HepG2 (cell line): ENCODE measurements around the gene CRLF1. TPM values are rescaled to one million over a fixed set of nuclear protein-coding genes. Genes with fewer than 3 reads are reported as not detected.

Source experiments
- BORCS8-MEF2B ChIP-seq: sonication (generic); formaldehyde crosslinking; IDR thresholded peaks from 2 replicates; pipeline ENCODE4 v1.8.0; 2022; ENCODE audit warnings: mild to moderate bottlenecking, missing genetic modification reagents
- FOXA1 ChIP-seq, 2 experiments: fragments of 450-650 bp in 1 of 2; sonication (generic) in 1 of 2; formaldehyde crosslinking in 1 of 2; IDR thresholded peaks; 2 replicates each; pipeline versions ENCODE4 v1.4.0 to v1.6.1; 2016 to 2020; ENCODE audit warnings: missing genetic modification reagents in 1 of 2
- NFIB ChIP-seq: sonication (generic); formaldehyde crosslinking; IDR thresholded peaks from 2 replicates; pipeline ENCODE4 v1.9.0; 2021; ENCODE audit warnings: missing genetic modification reagents, mild to moderate bottlenecking, borderline replicate concordance
- NFKBIZ ChIP-seq: IDR thresholded peaks from 2 replicates; pipeline ENCODE4 v1.6.1; 2018; ENCODE audit warnings: missing genetic modification reagents, missing compliant biosample characterization
- ZBTB43 ChIP-seq: sonication (generic); formaldehyde crosslinking; conservative IDR thresholded peaks from 2 replicates; pipeline ENCODE4 v1.4.0; 2020; ENCODE audit warnings: missing genetic modification reagents
- ZNF30 ChIP-seq: sonication (generic); formaldehyde crosslinking; IDR thresholded peaks from 2 replicates; pipeline ENCODE4 v1.5.0; 2020; ENCODE audit warnings: mild to moderate bottlenecking, missing genetic modification reagents
- ZNF335 ChIP-seq: sonication (generic); formaldehyde crosslinking; IDR thresholded peaks from 2 replicates; pipeline ENCODE4 v1.4.0; 2020; ENCODE audit warnings: missing genetic modification reagents
- ZNF431 ChIP-seq: sonication (generic); formaldehyde crosslinking; IDR thresholded peaks from 2 replicates; pipeline ENCODE4 v1.9.0; 2022; ENCODE audit warnings: missing genetic modification reagents, low read depth, mild to moderate bottlenecking, borderline replicate concordance
- ZNF75D ChIP-seq: sonication (generic); formaldehyde crosslinking; IDR thresholded peaks from 2 replicates; pipeline ENCODE4 v1.8.1; 2023; ENCODE audit warnings: missing genetic modification reagents, mild to moderate bottlenecking, borderline replicate concordance
- polyA plus RNA-seq, 8 experiments: library from polyadenylated mRNA; depleted of rRNA in 3 of 8; stranded (reverse) in 7 of 8; unstranded in 1 of 8; fragments of >200 nt; fragmentation: Illumina TruSeq in 4 of 8; extraction: Trizol in 4 of 8; gene quantifications; 2 replicates each; pipeline versions ENCODE4 v1.2.1 to v1.2.3, GENCODE V29; 2011 to 2016; ENCODE audit warnings: low read depth in 4 of 8, missing spikeins in 1 of 8, mixed read lengths in 1 of 8; ENCODE audit not compliant: insufficient read depth in 1 of 8
- total RNA-seq, 5 experiments: library from RNA; depleted of rRNA; stranded (reverse); fragments of >200 nt; fragmentation: Illumina TruSeq; extraction: Trizol; gene quantifications; 2 replicates each; pipeline ENCODE4 v1.2.3, GENCODE V29; 2016; ENCODE audit warnings: low read depth in 1 of 5
- TF ChIP-seq, protein P1 (sequence below): IDR thresholded peaks from 2 replicates; pipeline ENCODE4 v1.6.1; 2016; ENCODE audit warnings: low read depth, missing genetic modification reagents, missing compliant biosample characterization
- TF ChIP-seq, protein P2 (sequence below): sonication (generic); formaldehyde crosslinking; IDR thresholded peaks from 2 replicates; pipeline ENCODE4 v1.9.0; 2021; ENCODE audit warnings: mild to moderate bottlenecking, missing genetic modification reagents
- TF ChIP-seq, protein P3 (sequence below): sonication (generic); formaldehyde crosslinking; IDR thresholded peaks from 2 replicates; pipeline ENCODE4 v1.4.0; 2020; ENCODE audit warnings: missing genetic modification reagents

The CRLF1 gene
- total and polyA plus RNA-seq, 2 of the 13 experiments (the other 11 are each of a cell fraction or from before 2014, with no cell fraction given) = 217 to 296 TPM

- TF ChIP-seq BORCS8-MEF2B (CRISPR knock-in tag) (peak; percentile 80; the same call in 1 of the 2 replicates), ZNF75D (no peak), ZNF30 (CRISPR knock-in tag) (no peak), ZBTB43 (CRISPR knock-in tag) (no peak), ZNF335 (peak; percentile 83; the same call in 1 of the 2 replicates), ZNF431 (CRISPR knock-in tag) (peak; percentile 53; the same call in 1 of the 2 replicates), NFIB (no peak), FOXA1 (IDR thresholded peaks at IDR 0.05) (no peak), FOXA1 (CRISPR knock-in tag; IDR thresholded peaks at IDR 0.05) (peak; percentile 60), NFKBIZ (CRISPR knock-in tag) (peak; percentile 64; the same call in 1 of the 2 replicates)
- TF ChIP-seq, protein P1, sequence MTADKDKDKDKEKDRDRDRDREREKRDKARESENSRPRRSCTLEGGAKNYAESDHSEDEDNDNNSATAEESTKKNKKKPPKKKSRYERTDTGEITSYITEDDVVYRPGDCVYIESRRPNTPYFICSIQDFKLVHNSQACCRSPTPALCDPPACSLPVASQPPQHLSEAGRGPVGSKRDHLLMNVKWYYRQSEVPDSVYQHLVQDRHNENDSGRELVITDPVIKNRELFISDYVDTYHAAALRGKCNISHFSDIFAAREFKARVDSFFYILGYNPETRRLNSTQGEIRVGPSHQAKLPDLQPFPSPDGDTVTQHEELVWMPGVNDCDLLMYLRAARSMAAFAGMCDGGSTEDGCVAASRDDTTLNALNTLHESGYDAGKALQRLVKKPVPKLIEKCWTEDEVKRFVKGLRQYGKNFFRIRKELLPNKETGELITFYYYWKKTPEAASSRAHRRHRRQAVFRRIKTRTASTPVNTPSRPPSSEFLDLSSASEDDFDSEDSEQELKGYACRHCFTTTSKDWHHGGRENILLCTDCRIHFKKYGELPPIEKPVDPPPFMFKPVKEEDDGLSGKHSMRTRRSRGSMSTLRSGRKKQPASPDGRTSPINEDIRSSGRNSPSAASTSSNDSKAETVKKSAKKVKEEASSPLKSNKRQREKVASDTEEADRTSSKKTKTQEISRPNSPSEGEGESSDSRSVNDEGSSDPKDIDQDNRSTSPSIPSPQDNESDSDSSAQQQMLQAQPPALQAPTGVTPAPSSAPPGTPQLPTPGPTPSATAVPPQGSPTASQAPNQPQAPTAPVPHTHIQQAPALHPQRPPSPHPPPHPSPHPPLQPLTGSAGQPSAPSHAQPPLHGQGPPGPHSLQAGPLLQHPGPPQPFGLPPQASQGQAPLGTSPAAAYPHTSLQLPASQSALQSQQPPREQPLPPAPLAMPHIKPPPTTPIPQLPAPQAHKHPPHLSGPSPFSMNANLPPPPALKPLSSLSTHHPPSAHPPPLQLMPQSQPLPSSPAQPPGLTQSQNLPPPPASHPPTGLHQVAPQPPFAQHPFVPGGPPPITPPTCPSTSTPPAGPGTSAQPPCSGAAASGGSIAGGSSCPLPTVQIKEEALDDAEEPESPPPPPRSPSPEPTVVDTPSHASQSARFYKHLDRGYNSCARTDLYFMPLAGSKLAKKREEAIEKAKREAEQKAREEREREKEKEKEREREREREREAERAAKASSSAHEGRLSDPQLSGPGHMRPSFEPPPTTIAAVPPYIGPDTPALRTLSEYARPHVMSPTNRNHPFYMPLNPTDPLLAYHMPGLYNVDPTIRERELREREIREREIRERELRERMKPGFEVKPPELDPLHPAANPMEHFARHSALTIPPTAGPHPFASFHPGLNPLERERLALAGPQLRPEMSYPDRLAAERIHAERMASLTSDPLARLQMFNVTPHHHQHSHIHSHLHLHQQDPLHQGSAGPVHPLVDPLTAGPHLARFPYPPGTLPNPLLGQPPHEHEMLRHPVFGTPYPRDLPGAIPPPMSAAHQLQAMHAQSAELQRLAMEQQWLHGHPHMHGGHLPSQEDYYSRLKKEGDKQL (CRISPR knock-in tag) = 0 out of 2 replicates have a peak, but pooled peaks have one; percentile 64
- TF ChIP-seq, protein P2, sequence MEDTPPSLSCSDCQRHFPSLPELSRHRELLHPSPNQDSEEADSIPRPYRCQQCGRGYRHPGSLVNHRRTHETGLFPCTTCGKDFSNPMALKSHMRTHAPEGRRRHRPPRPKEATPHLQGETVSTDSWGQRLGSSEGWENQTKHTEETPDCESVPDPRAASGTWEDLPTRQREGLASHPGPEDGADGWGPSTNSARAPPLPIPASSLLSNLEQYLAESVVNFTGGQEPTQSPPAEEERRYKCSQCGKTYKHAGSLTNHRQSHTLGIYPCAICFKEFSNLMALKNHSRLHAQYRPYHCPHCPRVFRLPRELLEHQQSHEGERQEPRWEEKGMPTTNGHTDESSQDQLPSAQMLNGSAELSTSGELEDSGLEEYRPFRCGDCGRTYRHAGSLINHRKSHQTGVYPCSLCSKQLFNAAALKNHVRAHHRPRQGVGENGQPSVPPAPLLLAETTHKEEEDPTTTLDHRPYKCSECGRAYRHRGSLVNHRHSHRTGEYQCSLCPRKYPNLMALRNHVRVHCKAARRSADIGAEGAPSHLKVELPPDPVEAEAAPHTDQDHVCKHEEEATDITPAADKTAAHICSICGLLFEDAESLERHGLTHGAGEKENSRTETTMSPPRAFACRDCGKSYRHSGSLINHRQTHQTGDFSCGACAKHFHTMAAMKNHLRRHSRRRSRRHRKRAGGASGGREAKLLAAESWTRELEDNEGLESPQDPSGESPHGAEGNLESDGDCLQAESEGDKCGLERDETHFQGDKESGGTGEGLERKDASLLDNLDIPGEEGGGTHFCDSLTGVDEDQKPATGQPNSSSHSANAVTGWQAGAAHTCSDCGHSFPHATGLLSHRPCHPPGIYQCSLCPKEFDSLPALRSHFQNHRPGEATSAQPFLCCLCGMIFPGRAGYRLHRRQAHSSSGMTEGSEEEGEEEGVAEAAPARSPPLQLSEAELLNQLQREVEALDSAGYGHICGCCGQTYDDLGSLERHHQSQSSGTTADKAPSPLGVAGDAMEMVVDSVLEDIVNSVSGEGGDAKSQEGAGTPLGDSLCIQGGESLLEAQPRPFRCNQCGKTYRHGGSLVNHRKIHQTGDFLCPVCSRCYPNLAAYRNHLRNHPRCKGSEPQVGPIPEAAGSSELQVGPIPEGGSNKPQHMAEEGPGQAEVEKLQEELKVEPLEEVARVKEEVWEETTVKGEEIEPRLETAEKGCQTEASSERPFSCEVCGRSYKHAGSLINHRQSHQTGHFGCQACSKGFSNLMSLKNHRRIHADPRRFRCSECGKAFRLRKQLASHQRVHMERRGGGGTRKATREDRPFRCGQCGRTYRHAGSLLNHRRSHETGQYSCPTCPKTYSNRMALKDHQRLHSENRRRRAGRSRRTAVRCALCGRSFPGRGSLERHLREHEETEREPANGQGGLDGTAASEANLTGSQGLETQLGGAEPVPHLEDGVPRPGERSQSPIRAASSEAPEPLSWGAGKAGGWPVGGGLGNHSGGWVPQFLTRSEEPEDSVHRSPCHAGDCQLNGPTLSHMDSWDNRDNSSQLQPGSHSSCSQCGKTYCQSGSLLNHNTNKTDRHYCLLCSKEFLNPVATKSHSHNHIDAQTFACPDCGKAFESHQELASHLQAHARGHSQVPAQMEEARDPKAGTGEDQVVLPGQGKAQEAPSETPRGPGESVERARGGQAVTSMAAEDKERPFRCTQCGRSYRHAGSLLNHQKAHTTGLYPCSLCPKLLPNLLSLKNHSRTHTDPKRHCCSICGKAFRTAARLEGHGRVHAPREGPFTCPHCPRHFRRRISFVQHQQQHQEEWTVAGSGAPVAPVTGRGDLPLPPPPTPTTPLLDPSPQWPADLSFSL (CRISPR knock-in tag) = no peak
- TF ChIP-seq, protein P3, sequence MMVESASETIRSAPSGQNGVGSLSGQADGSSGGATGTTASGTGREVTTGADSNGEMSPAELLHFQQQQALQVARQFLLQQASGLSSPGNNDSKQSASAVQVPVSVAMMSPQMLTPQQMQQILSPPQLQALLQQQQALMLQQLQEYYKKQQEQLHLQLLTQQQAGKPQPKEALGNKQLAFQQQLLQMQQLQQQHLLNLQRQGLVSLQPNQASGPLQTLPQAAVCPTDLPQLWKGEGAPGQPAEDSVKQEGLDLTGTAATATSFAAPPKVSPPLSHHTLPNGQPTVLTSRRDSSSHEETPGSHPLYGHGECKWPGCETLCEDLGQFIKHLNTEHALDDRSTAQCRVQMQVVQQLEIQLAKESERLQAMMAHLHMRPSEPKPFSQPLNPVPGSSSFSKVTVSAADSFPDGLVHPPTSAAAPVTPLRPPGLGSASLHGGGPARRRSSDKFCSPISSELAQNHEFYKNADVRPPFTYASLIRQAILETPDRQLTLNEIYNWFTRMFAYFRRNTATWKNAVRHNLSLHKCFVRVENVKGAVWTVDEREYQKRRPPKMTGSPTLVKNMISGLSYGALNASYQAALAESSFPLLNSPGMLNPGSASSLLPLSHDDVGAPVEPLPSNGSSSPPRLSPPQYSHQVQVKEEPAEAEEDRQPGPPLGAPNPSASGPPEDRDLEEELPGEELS (CRISPR knock-in tag) = peak; percentile 69
Observed at GRCh38 chr19:18571564-18572344, 34.8 kb downstream of the CRLF1 start, which contains the start of gene UBA52 (continued).
